Vagina (tissue), 2 donors: ENCODE measurements around the gene PLEKHM3. TPM values are rescaled to one million over a fixed set of nuclear protein-coding genes. Genes with fewer than 3 reads are reported as not detected.

Experiments
- DNase-seq, 2 donors: peaks; one replicate each; pipeline ENCODE4 v3.0.0-alpha.2; 2017; ENCODE audit errors: extremely low spot score in 2 of 2
- H3K27ac ChIP-seq: fragments of 200-600 bp; sonication (generic); one replicate; pipeline ENCODE4 v1.5.1; 2019
- H3K27me3 ChIP-seq: fragments of 200-600 bp; sonication (generic); one replicate; pipeline ENCODE4 v1.5.1; 2019
- H3K36me3 ChIP-seq, 2 donors: fragments of 200-600 bp; sonication (generic); one replicate each; pipeline ENCODE4 v1.5.1; 2017 to 2019
- H3K4me1 ChIP-seq: fragments of 200-600 bp; sonication (generic); one replicate; pipeline ENCODE4 v1.5.1; 2019
- H3K4me3 ChIP-seq, 2 donors: fragments of 200-600 bp; sonication (generic); 1 replicate in 1 of 2; 2 replicates in 1 of 2; pipeline ENCODE4 v1.5.1; 2016 to 2019
- H3K9me3 ChIP-seq: fragments of 200-600 bp; sonication (generic); one replicate; pipeline ENCODE4 v1.5.1; 2019
- POLR2A ChIP-seq, 2 donors: fragments of 450-650 bp; IDR thresholded peaks; one replicate each; pipeline ENCODE4 v1.6.1; 2017; ENCODE audit warnings: antibody characterized with exemption in 2 of 2, mild to moderate bottlenecking in 2 of 2, moderate library complexity in 2 of 2
- POLR2AphosphoS5 ChIP-seq, 2 donors: sonication (generic); formaldehyde crosslinking; IDR thresholded peaks; one replicate each; pipeline ENCODE4 v1.9.0; 2017; ENCODE audit warnings: antibody characterized with exemption in 2 of 2, mild to moderate bottlenecking in 2 of 2, low read depth in 1 of 2; ENCODE audit not compliant: insufficient read depth in 1 of 2
- intact Hi-C: fragments of 100-400 bp; cut with DNase I; formaldehyde crosslinking; loops from one replicate; pipeline ENCODE4 v1.15.1; 2023
- total RNA-seq: library from RNA; depleted of rRNA; stranded (reverse); fragments of >200 nt; gene quantifications from one replicate; pipeline ENCODE4 v1.2.3, GENCODE V29; 2016
- TF ChIP-seq, protein P1 (sequence below), 3 experiments: fragments of 450-650 bp in 2 of 3; fragments of 200-600 bp in 1 of 3; sonication (generic) in 1 of 3; IDR thresholded peaks; one replicate each; pipeline ENCODE4 v1.5.1; 2017 to 2019; ENCODE audit warnings: antibody characterized with exemption in 3 of 3, mild to moderate bottlenecking in 2 of 3, moderate library complexity in 2 of 3

PLEKHM3 gene
- total RNA-seq, 1 donor from 2014 or later = 21.4 TPM

DNA sequence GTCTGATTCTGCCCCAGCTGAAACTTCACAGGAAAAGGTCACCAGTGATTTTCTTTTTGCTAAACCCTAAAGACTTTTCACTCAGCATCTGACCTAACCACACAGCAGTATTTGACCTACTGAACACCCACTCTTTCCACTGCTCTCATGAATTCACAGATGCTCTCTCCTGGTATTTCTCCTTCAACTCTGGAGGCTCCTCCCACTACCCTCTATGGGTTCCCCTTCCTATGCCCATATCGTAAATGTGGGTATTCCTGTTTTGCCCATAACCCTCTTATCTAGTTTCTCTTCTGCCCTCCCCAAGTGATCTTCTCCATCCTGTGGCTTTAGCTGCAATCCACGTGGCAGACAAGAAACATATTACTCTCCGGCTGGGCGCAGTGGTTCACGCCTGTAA is 7.6 kb downstream of the PLEKHM3 start:
- H3K27ac ChIP-seq = no peak overlapping the region
- DNase-seq = no peak
- no peak overlapping the region for H3K4me3 ChIP-seq
- intact Hi-C loops = no loop called here
- H3K4me1 ChIP-seq = peaks cover 5% of the 10 kb centered on the region
- no peaks in the 10 kb centered on the region for H3K27me3 ChIP-seq
- no peak for TF ChIP-seq POLR2A (IDR thresholded peaks at IDR 0.05)
- no peak for TF ChIP-seq POLR2AphosphoS5 (IDR thresholded peaks at IDR 0.05; ENCODE audit: insufficient read depth in 1 of 2, low read depth in 1 of 2)
- TF ChIP-seq, protein P1, sequence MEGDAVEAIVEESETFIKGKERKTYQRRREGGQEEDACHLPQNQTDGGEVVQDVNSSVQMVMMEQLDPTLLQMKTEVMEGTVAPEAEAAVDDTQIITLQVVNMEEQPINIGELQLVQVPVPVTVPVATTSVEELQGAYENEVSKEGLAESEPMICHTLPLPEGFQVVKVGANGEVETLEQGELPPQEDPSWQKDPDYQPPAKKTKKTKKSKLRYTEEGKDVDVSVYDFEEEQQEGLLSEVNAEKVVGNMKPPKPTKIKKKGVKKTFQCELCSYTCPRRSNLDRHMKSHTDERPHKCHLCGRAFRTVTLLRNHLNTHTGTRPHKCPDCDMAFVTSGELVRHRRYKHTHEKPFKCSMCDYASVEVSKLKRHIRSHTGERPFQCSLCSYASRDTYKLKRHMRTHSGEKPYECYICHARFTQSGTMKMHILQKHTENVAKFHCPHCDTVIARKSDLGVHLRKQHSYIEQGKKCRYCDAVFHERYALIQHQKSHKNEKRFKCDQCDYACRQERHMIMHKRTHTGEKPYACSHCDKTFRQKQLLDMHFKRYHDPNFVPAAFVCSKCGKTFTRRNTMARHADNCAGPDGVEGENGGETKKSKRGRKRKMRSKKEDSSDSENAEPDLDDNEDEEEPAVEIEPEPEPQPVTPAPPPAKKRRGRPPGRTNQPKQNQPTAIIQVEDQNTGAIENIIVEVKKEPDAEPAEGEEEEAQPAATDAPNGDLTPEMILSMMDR (IDR thresholded peaks at IDR 0.05) = no peak
- no peaks in the 10 kb centered on the region for H3K9me3 ChIP-seq
- H3K36me3 ChIP-seq = no peaks in the 10 kb centered on the region

GRCh38 chr2:208015475-208015874 is 9.9 kb downstream of the PLEKHM3 start:
- DNase-seq = no peak
- H3K4me3 ChIP-seq = no peak overlapping the region
- H3K9me3 ChIP-seq = no peaks in the 10 kb centered on the region
- intact Hi-C loops = no loop called here
- no peaks in the 10 kb centered on the region for H3K27me3 ChIP-seq
- no peaks in the 10 kb centered on the region for H3K36me3 ChIP-seq
- no peaks in the 10 kb centered on the region for H3K4me1 ChIP-seq
- H3K27ac ChIP-seq = no peak overlapping the region
- TF ChIP-seq, protein P1 (IDR thresholded peaks at IDR 0.05) = no peak
- TF ChIP-seq POLR2A (IDR thresholded peaks at IDR 0.05) (no peak), POLR2AphosphoS5 (IDR thresholded peaks at IDR 0.05; ENCODE audit: insufficient read depth in 1 of 2, low read depth in 1 of 2) (no peak)

DNA sequence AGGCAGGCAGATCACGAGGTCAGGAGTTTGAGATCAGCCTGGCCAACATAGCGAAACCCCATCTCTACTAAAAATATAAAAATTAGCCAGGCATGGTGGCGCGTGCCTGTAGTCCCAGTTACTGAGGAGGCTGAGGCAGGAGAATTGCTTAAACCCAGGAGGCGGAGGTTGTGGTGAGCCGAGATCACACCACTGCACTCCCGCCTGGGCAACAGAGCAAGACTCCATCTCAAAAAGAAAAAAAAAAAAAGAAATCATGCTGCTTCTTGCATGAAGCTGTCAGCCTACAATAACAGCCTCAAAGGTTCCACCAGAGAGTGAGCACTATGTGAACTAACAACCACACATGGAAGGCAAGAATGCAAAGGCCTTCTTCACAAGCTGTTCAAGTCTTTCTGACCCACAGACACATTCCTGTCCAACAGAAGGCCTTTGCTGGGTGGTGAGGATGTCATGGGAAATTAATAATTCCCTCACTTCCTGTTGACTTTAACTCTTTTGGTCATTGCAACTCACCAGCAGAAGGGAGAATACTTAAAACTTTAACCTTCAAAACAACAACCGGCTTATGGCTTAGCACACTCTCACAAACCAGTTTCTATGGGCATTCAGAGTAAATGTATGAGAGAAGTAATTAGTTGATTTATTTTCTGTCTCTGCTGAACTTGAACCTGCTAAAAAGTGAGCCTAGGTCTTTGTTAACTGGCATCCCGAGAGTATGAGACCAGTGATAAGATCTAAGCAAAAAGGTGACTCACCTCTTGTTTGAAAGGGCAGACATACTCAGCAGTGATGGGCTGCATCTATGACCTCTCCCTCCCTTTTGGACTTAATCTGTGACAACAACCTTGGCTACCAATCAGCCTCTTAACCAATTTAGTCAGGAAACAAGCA is 11.8 kb downstream of the PLEKHM3 start:
- Histone ChIP-seq H3K4me1 (no peaks in the 10 kb centered on the region), H3K27ac (no peak overlapping the region)

DNA sequence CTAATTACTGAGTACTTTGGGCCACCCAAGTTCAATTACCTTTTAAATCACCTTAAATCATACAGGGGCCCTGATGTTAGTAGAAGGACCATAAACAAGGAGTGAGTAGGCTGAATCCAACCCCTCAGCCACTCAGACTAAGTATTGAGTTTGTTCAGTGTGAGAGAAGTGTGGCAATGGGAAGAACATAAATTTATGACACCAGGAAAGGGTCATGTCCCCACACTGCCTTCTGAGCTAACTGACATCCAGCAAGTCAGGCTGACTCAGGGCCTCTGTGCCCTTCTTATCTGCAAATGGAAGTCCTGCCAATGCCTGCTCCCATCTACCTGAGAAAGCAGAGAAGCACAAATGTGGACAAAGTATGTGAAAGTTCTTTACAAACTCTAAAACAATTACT is 12.9 kb downstream of the PLEKHM3 start:
- DNase-seq = no peak
- Histone ChIP-seq H3K4me1 (no peaks in the 10 kb centered on the region), H3K27ac (no peak overlapping the region), H3K9me3 (no peaks in the 10 kb centered on the region), H3K4me3 (no peak overlapping the region), H3K27me3 (no peaks in the 10 kb centered on the region), H3K36me3 (no peaks in the 10 kb centered on the region)
- intact Hi-C loops = no loop called here
- TF ChIP-seq, protein P1 (IDR thresholded peaks at IDR 0.05) = no peak
- TF ChIP-seq POLR2A (IDR thresholded peaks at IDR 0.05) (no peak), POLR2AphosphoS5 (IDR thresholded peaks at IDR 0.05; ENCODE audit: insufficient read depth in 1 of 2, low read depth in 1 of 2) (no peak)

More for the DNA sequence above, 11.8 kb downstream of the PLEKHM3 start:
- Histone ChIP-seq H3K36me3 (no peaks in the 10 kb centered on the region), H3K27me3 (no peaks in the 10 kb centered on the region), H3K9me3 (no peaks in the 10 kb centered on the region), H3K4me3 (no peak overlapping the region)
- TF ChIP-seq POLR2A (IDR thresholded peaks at IDR 0.05) (no peak), POLR2AphosphoS5 (IDR thresholded peaks at IDR 0.05; ENCODE audit: insufficient read depth in 1 of 2, low read depth in 1 of 2) (no peak)
- TF ChIP-seq, protein P1 (IDR thresholded peaks at IDR 0.05) = no peak
- no peak for DNase-seq
- intact Hi-C loops = no loop called here

GRCh38 chr2:208010506-208010905 is 14.8 kb downstream of the PLEKHM3 start:
- Histone ChIP-seq H3K4me3 (no peak overlapping the region), H3K9me3 (no peaks in the 10 kb centered on the region), H3K27ac (no peak overlapping the region), H3K36me3 (no peaks in the 10 kb centered on the region), H3K27me3 (no peaks in the 10 kb centered on the region), H3K4me1 (no peaks in the 10 kb centered on the region)
- intact Hi-C loops = no loop called here
- no peak for DNase-seq
- TF ChIP-seq, protein P1 (IDR thresholded peaks at IDR 0.05) = no peak
- TF ChIP-seq POLR2AphosphoS5 (IDR thresholded peaks at IDR 0.05; ENCODE audit: insufficient read depth in 1 of 2, low read depth in 1 of 2) = no peak
- TF ChIP-seq POLR2A (IDR thresholded peaks at IDR 0.05) = no peak
